Memory B cell (primary cell): ENCODE measurements around the gene DOK3.
A peak's percentile ranks its signal among the peaks of the same experiment; 100 is the strongest.

Experiments
- ATAC-seq: fragments of 150-1000 bp; cut with Tn5 transposase; 2 replicates; pipeline ENCODE4 v1.10.0; 2021; ENCODE audit warnings: low read depth, mild to moderate bottlenecking, moderate library complexity
- DNase-seq, 2 donors: peaks; one replicate each; pipeline ENCODE4 v3.0.0; 2022; ENCODE audit warnings: low spot score in 2 of 2
- H3K27ac Mint-ChIP-seq: one replicate; pipeline ENCODE4 v1.8.0; 2022; ENCODE audit warnings: mild to moderate bottlenecking, moderate library complexity, mixed read lengths
- H3K27me3 Mint-ChIP-seq: one replicate; pipeline ENCODE4 v1.8.0; 2022; ENCODE audit warnings: mixed read lengths
- H3K36me3 Mint-ChIP-seq: one replicate; pipeline ENCODE4 v1.8.0; 2022; ENCODE audit warnings: mild to moderate bottlenecking, mixed read lengths
- H3K4me1 Mint-ChIP-seq: one replicate; pipeline ENCODE4 v1.8.0; 2022; ENCODE audit warnings: mixed read lengths
- H3K4me3 Mint-ChIP-seq: one replicate; pipeline ENCODE4 v1.8.0; 2022; ENCODE audit warnings: mild to moderate bottlenecking, moderate library complexity, mixed read lengths
- H3K9me3 Mint-ChIP-seq: one replicate; pipeline ENCODE4 v1.8.0; 2022; ENCODE audit warnings: mixed read lengths

The DOK3 gene

GRCh38 chr5:177502886-177503285 lies 6.7 kb downstream of the DOK3 start:
- peaks cover 1% of the 10 kb centered on the region for H3K27me3 Mint-ChIP-seq
- no peak overlapping the region for H3K4me3 Mint-ChIP-seq
- no peak for ATAC-seq
- peaks cover 41% of the 10 kb centered on the region for H3K4me1 Mint-ChIP-seq
- peaks cover 14% of the 10 kb centered on the region for H3K36me3 Mint-ChIP-seq
- no peak overlapping the region for H3K27ac Mint-ChIP-seq
- DNase-seq = no peak
- no peaks in the 10 kb centered on the region for H3K9me3 Mint-ChIP-seq

- H3K4me1 Mint-ChIP-seq = peaks cover 33% of the 10 kb centered on the region
- peak overlapping the region; percentile 45 for H3K4me3 Mint-ChIP-seq
- H3K27me3 Mint-ChIP-seq = peaks cover 1% of the 10 kb centered on the region
- peaks cover 7% of the 10 kb centered on the region for H3K36me3 Mint-ChIP-seq
- DNase-seq (no peak), ATAC-seq (peak; percentile 34)
- no peaks in the 10 kb centered on the region for H3K9me3 Mint-ChIP-seq
- peak overlapping the region; percentile 8 for H3K27ac Mint-ChIP-seq
Measured at GRCh38 chr5:177501874-177502678, 7.5 kb downstream of the DOK3 start.

- peaks cover 1% of the 10 kb centered on the region for H3K27me3 Mint-ChIP-seq
- peak; percentile 76 to 85 for DNase-seq
- H3K4me1 Mint-ChIP-seq = peaks cover 32% of the 10 kb centered on the region
- no peaks in the 10 kb centered on the region for H3K9me3 Mint-ChIP-seq
- no peak overlapping the region for H3K27ac Mint-ChIP-seq
- no peak overlapping the region for H3K4me3 Mint-ChIP-seq
- H3K36me3 Mint-ChIP-seq = peaks cover 5% of the 10 kb centered on the region
- peak; percentile 22 for ATAC-seq
Measured at GRCh38 chr5:177500685-177501522, 8.7 kb downstream of the DOK3 start.

GRCh38 chr5:177499842-177500241 lies 9.8 kb downstream of the DOK3 start:
- DNase-seq = no peak
- no peak for ATAC-seq
- no peak overlapping the region for H3K27ac Mint-ChIP-seq
- peaks cover 1% of the 10 kb centered on the region for H3K27me3 Mint-ChIP-seq
- peaks cover 5% of the 10 kb centered on the region for H3K36me3 Mint-ChIP-seq
- H3K9me3 Mint-ChIP-seq = no peaks in the 10 kb centered on the region
- peaks cover 33% of the 10 kb centered on the region for H3K4me1 Mint-ChIP-seq
- H3K4me3 Mint-ChIP-seq = peak overlapping the region; percentile 39

DNA sequence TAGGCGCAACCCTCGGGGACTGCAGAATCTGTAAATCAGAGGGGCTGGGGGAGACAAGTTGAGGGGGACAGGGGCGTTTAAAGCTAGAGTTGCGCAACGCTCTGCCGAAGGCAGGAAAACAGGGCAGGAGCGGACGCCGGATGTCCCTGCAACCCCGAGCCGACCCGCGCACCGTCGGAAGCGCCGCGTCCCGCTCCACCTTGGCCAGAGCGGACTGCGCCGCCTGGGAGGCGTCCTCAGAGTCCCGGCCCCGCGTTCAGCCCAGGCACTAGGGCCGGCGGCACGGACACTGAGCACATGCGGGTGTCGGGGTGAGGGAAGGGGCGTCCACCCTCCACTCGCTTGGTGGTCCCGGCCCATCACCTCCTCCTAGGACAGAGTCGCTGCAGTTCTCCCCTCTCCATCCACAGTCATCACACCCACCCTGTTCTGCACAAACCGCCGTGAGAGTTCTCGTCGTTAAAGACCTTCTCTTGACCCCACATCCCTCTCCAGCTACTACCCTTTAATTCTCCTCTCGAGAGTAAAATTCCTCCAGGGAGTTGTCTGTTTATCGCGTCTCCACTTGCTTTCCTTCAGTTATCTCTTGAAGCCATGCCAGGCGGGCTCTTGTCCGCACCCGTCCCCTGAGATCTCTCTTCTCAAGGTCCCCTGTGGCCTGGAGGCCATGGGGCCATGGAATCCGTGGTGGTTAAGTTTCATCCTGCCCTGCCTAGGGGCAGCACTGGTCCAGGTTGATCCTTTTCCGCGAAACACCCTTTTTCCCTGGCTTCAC lies 11.4 kb downstream of the DOK3 start:
- no peak for DNase-seq
- Mint-ChIP-seq H3K4me3 (peak overlapping the region; percentile 87), H3K4me1 (peaks cover 42% of the 10 kb centered on the region), H3K27me3 (peaks cover 1% of the 10 kb centered on the region), H3K27ac (peak overlapping the region; percentile 69), H3K36me3 (peaks cover 5% of the 10 kb centered on the region), H3K9me3 (no peaks in the 10 kb centered on the region)
- no peak for ATAC-seq

DNA sequence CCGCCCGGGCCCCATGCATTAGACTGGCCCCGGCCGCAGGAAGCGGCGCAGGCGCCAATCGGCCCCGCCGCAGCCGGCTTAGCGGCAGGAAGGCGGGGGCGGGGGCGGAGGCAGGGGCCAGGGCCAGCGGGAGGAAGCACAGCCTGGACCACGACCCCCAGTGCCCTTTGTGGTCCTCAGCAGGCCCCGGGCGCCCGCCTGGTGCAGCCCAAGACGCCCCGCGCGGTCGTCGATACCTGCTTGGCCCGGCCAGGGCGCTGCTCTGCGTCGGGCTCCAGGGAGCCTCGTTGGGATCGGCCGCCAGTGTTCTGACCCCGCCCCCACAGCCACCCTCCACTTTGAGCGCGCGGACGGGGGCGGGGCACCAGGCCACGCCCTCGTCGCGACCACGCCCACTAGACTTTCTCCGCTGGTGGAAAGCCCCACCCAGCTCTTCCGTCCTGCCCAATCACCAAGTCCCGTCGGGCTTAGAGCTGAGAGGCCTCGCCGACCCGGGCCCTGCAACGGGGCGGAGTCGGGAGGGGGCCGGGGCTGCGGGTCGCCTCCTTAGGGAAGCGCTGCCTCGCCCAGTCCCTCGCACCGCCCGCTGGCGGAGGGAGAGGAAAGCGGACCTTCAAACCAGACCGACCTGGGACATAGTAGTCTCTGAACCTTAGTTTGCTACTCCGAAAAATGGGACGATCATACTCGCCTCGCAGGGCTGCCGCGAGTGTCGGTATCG lies 12.2 kb downstream of the DOK3 start, which contains the start of gene PDLIM7:
TSS of gene PDLIM7 (minus strand) at position 313 of the 721 bp plus-strand sequence. CDS start 1,092 bp downstream, outside the sequence.
- peaks cover 1% of the 10 kb centered on the region for H3K27me3 Mint-ChIP-seq
- peak within 1 kb of the TSS; percentile 87 for H3K4me3 Mint-ChIP-seq
- H3K9me3 Mint-ChIP-seq = no peaks in the 10 kb centered on the region
- peaks cover 7% of the 10 kb centered on the region for H3K36me3 Mint-ChIP-seq
- DNase-seq (peak; percentile 94 to 95), ATAC-seq (peak; percentile 82)
- H3K27ac Mint-ChIP-seq = peak within 1 kb of the TSS; percentile 69
- peaks cover 42% of the 10 kb centered on the region for H3K4me1 Mint-ChIP-seq

DNA sequence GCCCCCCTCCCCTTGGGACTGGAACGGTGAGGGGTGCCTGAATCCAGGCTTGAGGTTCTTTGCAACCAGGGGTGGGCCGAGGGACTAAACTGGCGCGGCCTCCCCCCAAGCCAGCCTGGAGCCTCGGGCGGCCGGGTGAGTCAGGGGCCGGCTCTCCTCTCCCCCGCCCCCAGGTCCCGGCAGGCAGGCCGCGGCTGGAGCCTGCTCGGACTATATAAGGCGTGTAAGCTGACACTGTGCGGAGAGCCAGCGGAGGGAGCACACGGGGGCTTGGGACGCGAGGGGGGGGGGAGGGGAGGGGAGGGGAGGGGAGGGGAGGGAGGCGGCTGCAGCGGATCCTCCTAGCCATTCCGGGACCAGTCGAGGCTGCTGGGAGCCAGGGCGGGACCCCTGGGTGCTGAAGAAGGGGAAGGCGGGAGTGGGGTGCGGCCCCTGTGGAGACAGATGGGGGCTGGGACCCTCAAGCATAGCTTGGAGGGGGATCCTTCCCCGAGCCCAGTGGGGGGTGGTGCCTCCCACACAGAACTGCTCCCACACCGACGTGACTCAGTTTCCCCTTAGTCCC lies 12.8 kb downstream of the DOK3 start:
- Mint-ChIP-seq H3K36me3 (peaks cover 6% of the 10 kb centered on the region), H3K4me3 (peak overlapping the region; percentile 87), H3K27ac (no peak overlapping the region), H3K27me3 (peaks cover 1% of the 10 kb centered on the region), H3K4me1 (peaks cover 36% of the 10 kb centered on the region), H3K9me3 (no peaks in the 10 kb centered on the region)
- ATAC-seq = no peak
- DNase-seq = no peak

DNA sequence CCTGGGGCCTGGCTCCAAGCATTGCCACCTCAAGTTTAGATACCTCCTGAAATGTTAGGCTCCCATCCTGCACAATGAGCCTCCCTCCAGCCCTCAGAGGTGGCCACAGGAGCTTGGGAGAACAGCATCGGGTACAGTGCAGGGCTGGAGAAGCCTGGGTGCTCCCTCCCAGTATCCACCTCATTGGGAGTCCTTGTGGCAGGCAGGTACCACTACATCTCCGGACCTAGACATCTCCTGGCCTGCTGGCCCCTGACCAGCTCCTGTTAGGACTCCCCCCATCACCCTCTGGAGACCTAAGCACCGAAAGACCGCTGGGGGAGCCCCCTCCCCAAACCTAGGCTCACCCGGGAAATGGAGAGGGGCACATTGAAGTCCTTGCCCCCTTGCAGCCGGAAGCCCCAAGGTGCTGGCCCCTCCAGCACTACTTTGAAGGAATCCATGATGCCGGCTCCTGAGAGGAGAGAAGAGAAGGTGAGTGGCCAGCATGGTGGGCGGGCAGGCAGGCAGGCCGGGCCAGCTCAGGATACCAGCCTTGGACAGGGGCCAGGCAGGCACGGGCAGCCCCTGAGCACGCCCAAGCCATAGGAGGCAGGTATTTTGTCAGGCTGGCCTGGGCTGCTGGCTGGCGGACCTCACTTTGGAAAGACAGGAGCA lies 13.4 kb downstream of the DOK3 start:
- no peak for ATAC-seq
- Mint-ChIP-seq H3K27ac (peak overlapping the region; percentile 30), H3K4me3 (peak overlapping the region; percentile 87), H3K9me3 (no peaks in the 10 kb centered on the region), H3K36me3 (peaks cover 8% of the 10 kb centered on the region), H3K4me1 (peaks cover 34% of the 10 kb centered on the region), H3K27me3 (peaks cover 1% of the 10 kb centered on the region)
- no peak for DNase-seq

DNA sequence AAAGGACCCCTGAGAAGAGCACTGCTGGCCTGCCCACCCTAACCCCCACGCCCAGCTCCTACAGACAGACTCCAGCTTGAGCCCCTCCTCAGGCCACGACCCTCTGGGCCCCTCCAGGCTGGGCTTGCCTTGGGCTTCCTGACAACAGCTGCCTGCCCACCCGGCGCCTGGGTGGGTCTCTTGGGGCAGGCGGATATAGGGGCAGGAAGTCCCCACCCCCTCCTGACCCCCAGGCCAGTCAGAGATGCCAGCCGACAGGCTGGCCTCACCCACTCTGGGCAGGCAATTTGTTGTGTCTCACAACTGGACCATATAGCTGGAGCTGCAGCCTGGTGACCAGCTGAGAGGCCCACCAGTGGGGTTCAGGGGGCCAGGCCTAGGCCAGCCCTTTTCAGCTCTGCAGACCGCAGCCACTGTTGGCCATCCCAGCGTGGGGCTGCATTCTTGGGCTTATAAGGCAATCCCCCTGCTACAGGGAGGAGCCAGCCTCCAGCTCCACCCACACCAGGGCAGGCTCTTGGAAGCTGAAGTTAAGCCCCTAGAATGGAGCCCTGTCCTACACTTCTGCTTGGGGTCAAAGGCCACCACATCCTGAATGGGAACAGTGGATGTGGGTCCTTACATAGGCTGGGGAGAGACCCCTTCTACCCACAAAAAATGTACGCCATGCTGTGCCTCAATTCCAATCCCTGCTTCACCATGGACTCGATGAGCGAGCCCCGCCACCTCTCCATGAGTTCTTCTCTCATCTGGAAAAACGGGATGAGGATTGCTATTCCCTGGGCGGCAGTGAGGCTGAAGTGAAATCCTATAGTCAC lies 14.2 kb downstream of the DOK3 start:
- no peak for DNase-seq
- H3K9me3 Mint-ChIP-seq = no peaks in the 10 kb centered on the region
- H3K4me3 Mint-ChIP-seq = peak overlapping the region; percentile 87
- H3K27ac Mint-ChIP-seq = no peak overlapping the region
- H3K27me3 Mint-ChIP-seq = peaks cover 1% of the 10 kb centered on the region
- ATAC-seq = no peak
- H3K4me1 Mint-ChIP-seq = peaks cover 36% of the 10 kb centered on the region
- peaks cover 14% of the 10 kb centered on the region for H3K36me3 Mint-ChIP-seq

- peaks cover 18% of the 10 kb centered on the region for H3K36me3 Mint-ChIP-seq
- DNase-seq (peak in 1 of 2 donors; percentile 50), ATAC-seq (peak; percentile 61)
- H3K27me3 Mint-ChIP-seq = peaks cover 1% of the 10 kb centered on the region
- H3K9me3 Mint-ChIP-seq = no peaks in the 10 kb centered on the region
- peak overlapping the region; percentile 25 for H3K4me3 Mint-ChIP-seq
- H3K4me1 Mint-ChIP-seq = peaks cover 40% of the 10 kb centered on the region
- H3K27ac Mint-ChIP-seq = peak overlapping the region; percentile 77
Measured at GRCh38 chr5:177494346-177495195, 15.1 kb downstream of the DOK3 start.

DNA sequence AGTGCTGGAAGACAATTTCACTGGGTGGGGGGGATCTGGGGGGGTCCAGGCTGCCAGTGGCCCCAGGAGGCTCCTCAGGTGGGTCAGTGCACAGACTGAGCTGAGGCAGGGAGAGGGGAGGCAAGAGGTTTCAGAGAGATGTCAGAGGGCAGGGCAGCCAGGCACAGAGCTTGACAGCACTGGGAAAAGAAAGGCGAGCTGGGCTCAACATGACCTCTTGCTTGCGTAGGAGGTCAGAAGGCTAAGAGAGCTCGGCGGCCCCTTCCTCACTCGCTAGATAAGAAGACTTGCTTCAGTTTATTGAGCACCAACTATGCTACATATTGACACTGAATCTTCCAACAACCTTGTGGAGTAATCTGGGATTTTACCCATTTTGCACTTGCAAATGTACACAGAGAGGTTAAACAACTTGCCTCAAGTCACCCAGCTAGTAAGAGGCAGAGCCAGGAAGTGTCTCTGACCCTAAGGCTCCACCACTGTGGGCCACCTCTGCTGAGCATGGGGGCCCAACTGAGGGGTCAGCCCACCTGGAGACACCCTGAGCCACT lies 15.8 kb downstream of the DOK3 start:
- ATAC-seq (no peak), DNase-seq (no peak)
- peaks cover 40% of the 10 kb centered on the region for H3K4me1 Mint-ChIP-seq
- no peaks in the 10 kb centered on the region for H3K9me3 Mint-ChIP-seq
- peak overlapping the region; percentile 77 for H3K27ac Mint-ChIP-seq
- peaks cover 1% of the 10 kb centered on the region for H3K27me3 Mint-ChIP-seq
- peak overlapping the region; percentile 25 for H3K4me3 Mint-ChIP-seq
- peaks cover 18% of the 10 kb centered on the region for H3K36me3 Mint-ChIP-seq
